Cortex of kidney (tissue), 1 donor: Measurements from ENCODE around the gene COL16A1.

Experiments used
- DNase-seq: peaks from one replicate; lab custom pipeline; 2025; lab: John Stamatoyannopoulos, UW

Gene COL16A1

DNA sequence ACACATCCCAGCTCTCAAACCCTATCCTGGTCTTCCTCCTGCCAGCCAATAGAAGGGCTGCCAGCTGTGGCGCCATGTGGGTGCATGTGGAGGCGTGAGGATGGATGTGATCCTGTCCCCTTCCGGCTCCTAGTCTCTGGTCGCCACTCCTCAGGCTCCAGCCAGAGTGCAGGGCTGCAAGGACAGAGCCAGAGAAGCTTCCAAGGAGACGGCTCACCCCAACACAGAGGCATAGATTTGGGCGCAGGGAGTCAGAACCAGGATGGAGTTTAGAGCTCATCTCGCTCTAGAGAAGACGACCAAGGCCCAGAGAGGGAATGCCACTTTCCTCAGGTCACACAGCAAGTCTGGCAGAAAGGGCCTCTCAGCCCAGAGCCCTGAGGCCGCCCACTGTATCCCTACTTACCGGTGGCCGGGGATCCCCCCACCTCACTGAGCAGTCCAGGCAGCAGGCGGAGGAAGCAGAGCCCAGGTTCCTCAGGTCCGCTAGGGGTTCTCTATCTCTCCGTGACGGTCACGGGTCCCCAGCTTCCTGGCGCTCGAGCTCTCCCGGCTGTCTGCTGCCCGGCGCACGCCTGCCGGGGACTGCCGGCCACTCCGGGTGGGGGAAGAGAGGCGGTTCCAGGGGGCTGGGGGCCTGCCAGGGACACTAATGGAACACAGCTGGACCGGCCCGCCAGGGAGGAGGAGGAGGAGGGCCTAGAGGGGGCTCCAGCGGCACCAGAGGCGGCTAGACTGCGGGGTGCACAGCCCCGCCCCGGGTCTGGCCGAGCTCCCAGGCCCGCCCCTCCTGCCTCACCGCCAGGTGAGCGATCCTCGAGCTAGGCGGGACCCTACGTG lies at the start of gene COL16A1:
TSS of gene COL16A1 (minus strand) at position 587 of the 840 bp plus-strand sequence. CDS start 1,824 bp downstream, outside the sequence.
- no peak for DNase-seq

DNA sequence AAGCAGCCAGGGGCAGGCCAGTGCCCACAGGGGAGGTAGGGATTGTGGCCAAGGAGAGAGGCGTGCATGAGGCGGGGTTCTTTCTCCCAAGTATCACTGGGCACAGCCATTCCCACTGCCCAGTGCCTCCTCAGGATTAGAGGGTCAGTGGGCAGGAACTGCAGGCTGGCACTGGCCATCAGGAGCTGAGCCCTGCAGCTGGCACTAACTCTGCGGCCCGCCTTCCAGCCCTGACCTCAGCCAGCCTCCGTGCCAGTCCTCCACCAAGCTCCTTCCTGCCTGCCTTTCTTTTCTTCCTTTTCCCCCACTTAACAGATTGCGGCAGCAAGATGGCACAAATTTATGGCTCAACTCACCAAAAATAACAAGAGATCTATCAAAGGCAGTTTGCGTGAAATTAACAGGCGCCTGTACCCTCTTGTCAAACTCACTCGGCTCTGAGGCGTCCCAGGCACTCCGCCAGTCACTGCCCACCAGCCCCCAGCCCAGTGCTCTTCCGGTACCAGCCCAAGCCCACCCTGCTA lies 49.2 kb upstream of the COL16A1 start:
- DNase-seq: no peak

DNA sequence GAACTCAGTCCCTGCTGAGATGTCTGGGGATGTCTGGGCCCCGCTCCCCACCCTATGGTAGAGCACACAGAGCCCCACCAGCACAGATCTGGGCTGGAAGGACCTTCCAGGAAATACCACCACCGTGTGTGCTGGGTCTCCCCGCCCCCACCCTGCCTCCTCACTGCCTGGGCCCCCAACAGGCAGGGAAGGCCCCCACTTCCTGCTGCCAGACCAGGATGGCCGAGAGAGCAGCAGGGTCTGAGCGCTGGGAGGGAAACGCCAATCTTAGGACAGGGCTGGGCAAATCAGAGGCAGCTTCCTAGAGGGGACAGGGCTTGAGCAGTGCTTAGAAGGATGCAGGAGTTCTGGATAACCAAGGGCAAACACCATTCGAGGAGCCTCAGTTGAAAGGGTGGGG lies 48.4 kb upstream of the COL16A1 start:
- no peak for DNase-seq

DNA sequence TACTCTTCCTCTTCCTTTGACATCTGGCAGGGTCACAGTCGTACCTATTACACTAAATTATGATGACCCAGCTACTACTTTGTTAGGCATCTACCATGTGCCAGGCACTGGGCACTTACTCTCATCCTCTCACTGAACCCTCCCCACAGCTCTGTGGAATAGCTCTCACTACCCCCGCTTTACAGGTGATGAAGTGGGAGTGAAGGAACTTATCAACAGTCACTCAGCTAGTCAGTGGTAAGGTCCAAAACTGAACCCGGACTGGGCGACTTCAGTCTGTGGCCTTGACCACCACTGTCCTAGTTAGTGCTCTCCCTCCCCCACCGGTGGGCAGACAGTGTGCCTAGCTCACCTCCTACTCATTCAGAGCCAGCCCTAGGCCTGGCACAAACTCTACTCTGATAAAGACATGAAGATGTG lies 48.0 kb upstream of the COL16A1 start:
- no peak for DNase-seq

DNA sequence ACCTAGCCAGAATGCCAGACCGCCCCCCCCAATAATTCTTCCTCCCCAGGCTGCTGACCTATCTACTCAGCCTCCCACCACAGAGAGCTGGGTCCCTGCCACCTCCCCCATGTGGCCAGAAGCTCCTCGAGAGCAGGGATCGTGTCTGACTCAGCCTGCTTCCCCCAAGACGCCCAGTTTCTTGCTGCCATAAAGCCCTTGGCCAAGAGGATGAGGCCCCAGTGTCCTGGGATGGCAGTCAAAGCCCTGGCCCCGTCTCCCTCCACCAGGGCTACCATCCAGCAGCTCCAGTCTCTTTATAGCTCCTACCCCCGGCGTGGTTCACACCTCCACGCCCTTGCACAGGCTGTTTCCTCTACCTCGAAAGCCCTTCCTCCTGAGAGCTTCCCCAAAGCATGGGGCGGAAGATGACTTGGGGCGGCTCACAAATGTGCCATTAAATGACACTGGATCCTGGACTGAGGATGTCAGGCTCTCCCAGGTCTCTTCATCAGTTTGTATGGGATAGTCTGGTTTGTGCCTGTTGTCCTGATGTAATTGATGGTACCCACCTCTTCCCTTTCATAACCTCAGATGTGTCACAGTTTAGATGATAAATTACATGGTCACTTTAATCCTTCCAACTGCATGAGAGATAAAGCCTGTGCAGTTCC lies 47.2 kb upstream of the COL16A1 start:
- DNase-seq: no peak

DNA sequence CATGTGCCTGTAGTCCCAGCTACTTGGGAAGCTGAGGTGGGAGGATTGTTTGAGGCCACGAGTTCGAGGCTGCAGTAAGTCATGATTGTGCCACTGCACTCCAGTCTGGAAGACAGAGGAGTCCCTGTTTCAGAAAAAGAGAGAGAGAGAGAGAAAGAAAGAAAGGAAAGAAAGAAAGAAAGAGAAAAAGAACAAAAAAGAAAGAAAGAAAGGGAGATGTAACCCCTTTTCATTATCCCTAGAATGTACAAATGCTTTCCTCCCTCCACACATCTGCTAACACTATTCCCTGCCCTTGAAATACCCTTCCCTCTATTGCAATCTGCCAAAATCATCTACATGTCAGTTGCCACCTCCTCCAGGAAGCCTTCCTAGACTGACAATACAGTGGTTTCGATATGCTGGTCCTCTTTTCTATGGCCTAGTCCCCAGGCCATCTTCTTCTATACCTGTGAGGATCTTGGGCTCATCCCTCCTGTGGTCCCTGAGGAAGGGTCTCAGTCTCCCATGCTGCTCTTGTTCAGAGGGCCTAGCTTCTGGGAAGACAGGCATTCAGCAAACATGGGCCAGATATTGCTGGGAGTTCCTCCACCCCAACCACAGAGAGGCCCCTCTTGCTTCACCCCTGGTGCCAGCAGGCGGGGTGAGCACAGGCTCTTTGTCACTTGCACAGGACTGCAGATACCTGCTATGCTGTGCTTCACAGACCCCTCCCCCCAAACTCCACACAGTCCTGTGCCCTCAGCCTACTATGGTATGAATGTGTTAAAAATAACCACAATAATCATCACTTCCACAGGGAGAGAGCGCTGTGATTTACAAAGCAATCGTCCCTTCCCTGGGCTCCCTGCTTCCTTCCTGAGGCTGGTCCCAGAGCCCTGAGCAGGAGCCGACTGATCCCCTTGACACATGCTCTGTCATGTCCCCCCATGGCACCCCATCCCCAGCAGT lies 46.2 kb upstream of the COL16A1 start:
- DNase-seq: no peak

DNA sequence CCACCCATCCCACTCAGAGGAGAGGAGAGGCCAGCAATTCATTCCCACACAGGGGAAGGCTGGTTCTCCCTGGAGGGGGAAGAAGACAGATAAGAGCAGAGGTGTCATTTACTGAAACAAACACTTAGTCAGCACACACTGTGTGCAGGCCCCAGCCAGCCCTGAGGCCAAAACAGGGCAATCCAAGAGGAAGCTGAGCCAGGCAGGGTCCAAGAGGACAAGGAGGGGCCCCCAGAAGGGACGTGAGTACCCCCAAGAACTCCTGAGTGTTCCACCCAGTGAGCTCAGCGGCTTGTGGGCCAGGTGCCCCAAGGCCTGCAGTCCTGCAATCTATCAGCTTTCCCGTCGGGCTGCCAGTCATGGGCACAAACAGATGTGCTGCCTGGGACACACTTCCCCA lies 44.5 kb upstream of the COL16A1 start:
- DNase-seq: no peak

DNA sequence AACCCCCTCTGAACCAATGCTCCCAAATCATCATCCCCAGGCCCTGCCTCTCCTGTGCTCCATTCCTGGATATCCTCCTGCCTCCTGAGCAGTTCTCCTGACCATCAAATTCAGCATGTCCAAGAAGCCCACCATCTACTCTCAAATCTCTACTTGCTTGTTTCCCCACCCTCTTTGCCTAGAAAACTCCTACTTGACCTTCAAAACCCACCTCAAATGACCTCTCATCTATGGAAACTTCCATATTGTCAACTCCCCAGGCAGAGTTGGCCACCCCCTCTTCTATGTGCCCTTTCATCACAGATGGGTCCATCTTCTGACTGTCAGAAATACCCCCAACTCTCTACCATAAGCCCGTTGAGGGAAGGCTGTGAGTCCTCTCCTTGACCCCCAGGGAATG lies 43.5 kb upstream of the COL16A1 start:
- DNase-seq: no peak

DNA sequence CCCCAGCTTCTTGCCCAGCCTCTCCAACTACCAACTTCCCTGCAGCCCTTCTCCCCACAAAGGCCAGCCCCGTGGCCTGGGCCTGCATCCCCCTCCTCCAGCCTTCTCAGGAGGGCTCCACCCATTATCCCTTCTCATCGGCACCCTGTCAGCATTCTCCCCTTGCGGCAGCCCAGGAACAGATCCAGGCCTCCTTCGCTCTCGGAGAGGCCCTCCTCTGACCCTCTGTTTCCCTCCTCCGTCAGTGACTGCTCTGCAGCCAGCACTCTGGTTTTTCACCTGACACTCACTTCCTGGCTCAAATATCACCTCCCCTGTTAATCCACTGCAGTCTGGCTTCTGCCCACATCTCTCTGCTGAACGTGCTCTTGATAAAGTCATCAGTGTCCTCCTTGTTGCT lies 42.9 kb upstream of the COL16A1 start:
- no peak for DNase-seq

DNA sequence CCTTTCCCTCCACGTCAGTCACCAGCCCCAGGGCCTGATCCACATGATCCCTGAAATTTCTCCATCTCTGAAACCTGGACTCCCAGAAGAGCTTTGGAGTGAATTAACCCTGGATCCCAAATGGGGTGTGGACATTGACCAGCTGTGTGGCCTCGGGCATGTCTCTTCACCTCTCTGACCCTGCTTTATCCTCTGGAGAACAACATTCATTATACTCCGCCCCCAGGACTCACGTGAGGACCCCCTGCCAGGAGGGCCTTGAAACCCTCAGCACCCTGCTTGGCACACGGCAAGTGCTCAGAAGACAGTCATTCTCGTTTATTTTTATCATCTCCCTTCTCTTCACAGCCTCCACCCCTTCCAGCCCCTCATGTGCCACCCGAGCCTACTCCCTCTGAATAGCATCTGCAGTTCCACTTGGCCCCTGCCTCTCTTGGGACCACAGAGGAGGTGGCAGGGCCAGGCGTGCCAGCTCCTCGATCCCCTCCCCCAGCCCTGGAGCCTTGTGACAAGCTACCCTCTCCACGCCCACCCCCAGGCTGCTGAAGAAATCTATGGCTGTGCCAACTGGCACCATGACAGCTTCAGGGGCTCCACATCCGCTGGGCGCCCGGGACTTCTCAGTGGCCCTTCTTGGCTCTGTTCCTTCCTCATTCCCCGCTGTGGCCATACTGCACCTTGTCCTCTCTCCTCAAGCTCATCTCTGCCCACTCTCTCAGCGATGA lies 42.3 kb upstream of the COL16A1 start:
- DNase-seq: no peak

DNA sequence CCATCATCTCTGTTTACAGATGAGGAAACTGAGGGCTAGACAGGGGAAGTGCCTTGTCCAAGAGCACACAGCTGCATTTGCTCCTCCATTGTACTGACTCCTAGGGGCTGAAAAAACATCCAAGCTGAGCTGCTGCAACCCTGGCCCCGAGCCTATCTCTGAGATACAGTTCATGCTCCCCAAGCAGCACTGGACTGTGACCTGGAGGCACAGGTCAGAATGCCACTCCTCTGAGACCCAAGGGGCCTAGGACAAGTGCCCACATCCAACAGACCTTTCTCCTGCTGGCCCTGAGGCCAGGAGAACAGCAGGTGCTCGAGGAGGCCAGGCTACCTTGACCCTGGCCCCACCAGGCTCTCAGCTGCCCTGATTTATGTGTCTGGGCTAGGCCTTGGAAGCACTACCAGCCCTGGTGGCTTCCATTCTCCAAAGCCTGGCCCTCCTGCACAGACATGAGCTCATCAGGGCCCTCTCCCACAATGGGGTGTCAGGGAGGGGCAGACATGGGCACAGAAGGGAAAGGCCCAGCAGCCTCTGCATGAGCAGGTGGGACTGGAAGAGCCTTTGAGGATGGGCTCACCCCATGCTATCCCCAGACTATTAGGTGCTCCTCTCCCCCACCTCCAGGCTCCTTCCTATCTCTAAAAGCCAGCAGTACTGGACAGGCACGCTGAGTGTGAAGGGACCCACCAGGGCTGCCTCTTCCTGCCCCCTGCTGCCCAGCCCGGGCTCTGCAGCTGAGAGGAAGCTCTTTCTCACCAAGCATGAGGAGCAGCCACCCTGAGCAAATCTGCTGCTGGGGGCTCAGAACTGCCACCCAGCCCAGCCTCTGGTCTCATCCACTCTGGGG lies 41.5 kb upstream of the COL16A1 start:
- DNase-seq: no peak

DNA sequence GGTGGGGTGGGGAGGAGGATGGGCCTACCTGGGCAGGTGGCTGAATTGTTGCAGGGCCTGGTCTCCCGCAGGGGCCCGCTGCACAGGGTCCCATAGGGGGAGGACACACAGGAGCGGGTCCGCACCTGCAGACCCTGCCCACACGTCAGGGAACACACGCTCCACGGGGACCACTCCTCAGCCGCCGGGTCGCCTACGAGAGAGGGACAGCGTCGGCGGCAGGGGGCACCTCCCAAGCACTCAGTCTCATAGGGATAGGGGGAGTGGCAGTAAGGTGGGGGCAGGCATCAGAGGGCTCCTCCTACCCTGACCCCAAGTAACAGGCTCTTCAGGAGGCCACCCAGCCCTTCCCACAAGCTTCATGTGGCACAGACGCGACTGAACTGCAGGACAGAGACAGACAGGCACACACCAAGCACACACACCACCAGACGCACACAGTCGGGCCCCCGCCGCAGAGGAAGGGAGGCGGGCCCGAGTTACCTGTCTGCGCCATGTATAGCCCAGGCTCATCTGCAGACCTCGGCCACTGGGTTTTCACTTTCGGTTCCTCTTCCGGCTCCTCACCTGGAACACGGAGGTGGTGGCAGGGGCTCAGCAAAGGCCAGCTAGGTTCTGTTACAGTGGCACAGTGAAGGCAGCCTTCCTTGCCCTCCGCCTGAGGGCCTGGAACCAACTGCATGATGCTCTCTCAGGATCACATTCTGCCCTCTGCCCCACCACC lies 40.5 kb upstream of the COL16A1 start:
- DNase-seq: no peak

DNA sequence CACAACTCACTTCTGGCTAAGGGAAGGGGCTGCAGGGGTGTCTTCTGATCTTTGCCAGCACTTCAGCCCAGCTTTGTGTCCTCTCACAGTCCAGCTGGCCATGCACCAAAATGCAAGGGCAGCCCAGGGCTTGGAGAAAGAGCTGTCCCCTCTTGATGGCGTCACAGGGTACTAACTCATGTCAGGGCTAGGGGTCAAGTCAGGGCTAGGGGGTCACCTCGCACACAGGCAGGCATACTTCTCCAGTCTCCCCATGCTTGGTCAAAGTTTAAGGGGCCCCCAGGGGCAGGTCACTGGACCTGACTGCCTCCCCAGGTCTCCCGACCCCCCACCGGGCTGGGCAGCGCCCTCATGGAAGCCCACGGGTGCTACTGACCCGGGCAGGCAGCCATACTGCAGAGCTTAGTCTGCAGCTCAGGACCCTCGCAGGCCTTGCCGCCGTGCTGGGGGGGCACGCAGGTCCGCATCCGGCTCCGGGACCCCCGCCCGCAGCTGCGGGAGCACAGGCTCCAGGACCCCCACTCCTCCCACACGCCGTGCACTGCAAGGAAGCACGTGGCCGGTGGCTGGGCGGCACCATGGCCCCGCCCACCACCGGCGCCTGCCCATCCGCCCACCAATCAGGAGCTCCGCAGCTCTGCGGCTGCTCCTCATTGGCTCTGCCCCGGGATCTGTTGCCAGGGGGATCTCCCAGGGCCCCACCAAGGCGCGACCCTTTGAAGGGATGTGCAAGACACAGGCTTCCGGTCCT lies 38.8 kb upstream of the COL16A1 start:
- no peak for DNase-seq

DNA sequence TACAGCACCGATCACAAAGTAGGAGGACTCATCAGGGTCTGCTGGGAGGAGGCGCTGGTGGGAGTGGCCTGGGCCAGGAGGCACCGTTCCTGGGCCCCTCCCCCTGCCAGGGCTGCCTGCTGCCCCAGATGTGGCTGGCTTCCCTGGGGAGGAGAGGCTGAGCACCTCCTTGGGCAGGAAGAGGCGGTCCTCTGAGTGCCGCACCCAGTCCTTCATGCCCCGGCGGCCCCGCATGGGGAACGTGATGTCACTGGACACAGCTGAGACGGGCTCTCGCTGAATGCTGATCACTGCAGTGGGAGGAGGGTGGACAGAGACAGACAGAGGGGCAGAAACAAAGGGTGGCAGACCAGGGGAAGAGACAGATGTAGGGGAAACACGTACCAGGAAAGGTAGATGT lies 35.5 kb upstream of the COL16A1 start:
- no peak for DNase-seq

DNA sequence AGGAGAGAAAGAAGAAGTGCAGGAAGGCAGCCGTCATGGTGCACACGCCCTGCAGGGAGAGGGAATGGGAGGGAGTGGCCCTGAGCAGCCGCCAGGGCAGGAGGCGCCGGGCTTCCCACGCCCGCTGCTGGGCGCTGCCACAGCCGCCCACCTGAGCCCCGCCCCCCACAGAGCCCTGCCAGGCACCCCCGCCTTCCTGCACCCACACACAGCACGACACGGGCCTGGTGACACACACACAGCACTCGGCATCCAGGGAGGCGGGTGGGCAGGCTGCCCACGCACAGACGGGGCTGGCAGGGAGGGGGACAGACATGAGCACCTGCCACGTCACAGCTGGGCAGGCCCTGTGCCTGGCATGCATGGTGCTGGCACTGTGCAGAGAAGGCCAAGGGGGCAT lies 32.9 kb upstream of the COL16A1 start:
- DNase-seq: no peak

DNA sequence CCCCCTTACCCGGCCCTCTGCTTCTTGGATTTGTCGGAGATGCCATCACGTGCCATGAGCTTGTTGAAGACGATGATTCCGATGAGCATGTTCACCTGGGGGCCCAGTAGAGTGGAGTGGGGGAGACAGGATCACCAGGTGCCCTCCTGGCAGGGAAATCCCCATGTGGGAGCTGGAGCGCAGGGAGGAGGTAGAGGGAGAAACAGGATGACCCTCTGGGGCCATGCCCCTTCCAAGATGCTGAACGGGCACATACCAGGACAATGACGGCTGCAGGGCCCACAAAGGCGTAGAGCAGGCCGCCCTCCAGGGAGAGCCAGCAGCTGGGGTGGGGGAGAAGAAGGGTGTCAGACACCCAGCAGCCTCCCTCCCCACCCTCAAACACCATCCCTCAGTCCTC lies 31.8 kb upstream of the COL16A1 start:
- DNase-seq: no peak

DNA sequence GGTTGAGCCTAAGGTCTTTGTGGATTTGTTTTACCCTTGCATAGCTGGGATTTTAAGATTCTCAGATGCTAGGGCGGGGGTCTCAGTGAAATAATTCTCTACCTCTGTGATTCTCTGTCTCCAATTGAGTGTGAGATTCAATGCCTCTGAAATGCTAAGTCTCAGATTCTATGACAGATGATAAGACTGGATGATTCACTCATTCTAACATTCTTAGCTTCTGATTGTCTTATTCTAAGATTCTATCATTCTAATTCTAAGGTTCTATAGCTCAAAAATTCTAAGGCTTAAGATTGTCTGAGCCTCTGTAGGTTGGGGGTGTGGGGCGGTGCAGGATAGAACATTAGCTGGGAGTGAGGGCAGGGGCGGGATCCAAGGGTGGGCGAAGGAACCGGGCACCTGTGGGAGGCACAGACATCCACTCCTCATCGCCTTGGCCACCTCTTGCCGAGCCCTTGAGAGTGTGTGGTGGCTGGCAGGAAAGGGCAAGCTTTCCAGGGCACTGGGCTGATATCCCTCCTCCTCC lies 30.8 kb upstream of the COL16A1 start:
- DNase-seq: no peak

DNA sequence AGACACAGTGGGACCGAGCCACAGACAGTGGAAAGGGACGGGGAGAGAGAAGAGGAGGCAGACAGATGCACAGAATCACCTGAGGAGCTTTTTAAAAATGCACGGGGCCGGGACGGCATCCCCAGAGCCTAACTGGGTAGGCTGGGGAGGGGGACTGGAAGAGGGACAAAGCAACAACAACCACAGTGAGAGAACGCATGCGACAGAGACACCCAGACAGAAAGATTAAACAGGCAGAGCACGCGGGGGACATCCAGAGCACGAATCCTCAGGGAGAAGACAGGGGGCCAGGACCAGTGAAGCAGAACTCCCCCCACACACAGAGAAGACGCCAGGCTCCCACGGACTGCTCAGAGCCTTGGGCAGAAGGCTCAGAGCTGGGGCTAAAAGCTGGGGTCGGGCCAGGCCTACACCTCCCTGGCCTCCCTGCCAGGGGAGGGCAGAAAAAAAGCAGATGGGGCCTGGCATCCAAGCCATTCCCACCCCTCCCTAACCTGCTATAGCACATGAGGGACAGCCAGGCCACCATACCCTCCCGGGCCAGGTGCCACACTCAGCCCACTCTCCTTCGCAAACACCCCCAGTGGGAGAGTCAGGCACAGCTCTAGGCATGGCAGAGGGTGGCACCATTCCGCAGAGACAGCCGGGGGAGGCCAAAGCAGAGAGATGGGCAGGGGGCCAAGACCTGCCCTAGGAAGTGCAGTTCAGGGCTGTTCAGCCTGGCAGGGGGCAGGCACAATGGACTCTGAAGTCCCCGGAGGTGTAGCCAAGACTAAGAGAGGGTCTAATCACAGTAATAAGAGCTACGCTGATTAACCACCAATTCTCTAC lies 29.8 kb upstream of the COL16A1 start:
- DNase-seq: no peak
